GM04504 (cell line): ENCODE data around the gene MAML2.
A peak's percentile ranks its signal among the peaks of the same experiment; 100 is the strongest.
"Not testable (repeated sequence)": the region's sequence is repeated elsewhere in the genome, so short reads cannot be mapped to it uniquely, and the experiment has no call there.

ENCODE experiments used
- DNase-seq: peaks from one replicate; pipeline ENCODE4 v3.0.0-alpha.2; 2012; ENCODE audit warnings: low read depth

MAML2 gene

GRCh38 chr11:96185220-96185768 is 157.7 kb downstream of the MAML2 start:
- DNase-seq = no peak

- DNase-seq = not testable (repeated sequence)
Observed at GRCh38 chr11:96180937-96181336, 162.1 kb downstream of the MAML2 start.

GRCh38 chr11:96180341-96180740 is 162.7 kb downstream of the MAML2 start:
- no peak for DNase-seq

- no peak for DNase-seq
Observed at GRCh38 chr11:96179905-96180304, 163.1 kb downstream of the MAML2 start.

- DNase-seq = no peak
Observed at GRCh38 chr11:96178887-96179279, 164.1 kb downstream of the MAML2 start.

- DNase-seq = no peak
Observed at GRCh38 chr11:96178049-96178886, 164.7 kb downstream of the MAML2 start.

- DNase-seq = no peak
Observed at GRCh38 chr11:96177146-96177545, 165.8 kb downstream of the MAML2 start.

GRCh38 chr11:96173906-96174305 is 169.1 kb downstream of the MAML2 start:
- DNase-seq = no peak

- DNase-seq = no peak
Observed at GRCh38 chr11:96173422-96173821, 169.6 kb downstream of the MAML2 start.

- no peak for DNase-seq
Observed at GRCh38 chr11:96172604-96173003, 170.4 kb downstream of the MAML2 start.

GRCh38 chr11:96169250-96169649 is 173.7 kb downstream of the MAML2 start:
- DNase-seq = no peak

GRCh38 chr11:96168623-96169022 is 174.4 kb downstream of the MAML2 start:
- peak; percentile 86 for DNase-seq

GRCh38 chr11:96167787-96168186 is 175.2 kb downstream of the MAML2 start:
- DNase-seq = no peak

GRCh38 chr11:96167203-96167758 is 175.7 kb downstream of the MAML2 start:
- DNase-seq = no peak

GRCh38 chr11:96162816-96163499 is 180.0 kb downstream of the MAML2 start:
- DNase-seq = peak; percentile 92

GRCh38 chr11:96161307-96162089 is 181.5 kb downstream of the MAML2 start:
- no peak for DNase-seq

GRCh38 chr11:96160732-96161306 is 182.2 kb downstream of the MAML2 start:
- DNase-seq = no peak

GRCh38 chr11:96159968-96160367 is 183.0 kb downstream of the MAML2 start:
- no peak for DNase-seq

- no peak for DNase-seq
Observed at GRCh38 chr11:96158126-96158525, 184.9 kb downstream of the MAML2 start.

GRCh38 chr11:96157517-96157873 is 185.5 kb downstream of the MAML2 start:
- no peak for DNase-seq

GRCh38 chr11:96156379-96156722 is 186.6 kb downstream of the MAML2 start:
- no peak for DNase-seq
